B cell (primary cell): ENCODE results near the gene RALB. TPM values are rescaled to one million over a fixed set of nuclear protein-coding genes. Genes with fewer than 3 reads are reported as not detected.

Experiments
- ATAC-seq: fragments of 200-7000 bp; cut with Tn5 transposase; one replicate; pipeline ENCODE4 v1.10.0; 2021; ENCODE audit warnings: low read depth, mild to moderate bottlenecking, moderate number of reproducible peaks, moderate library complexity
- CTCF ChIA-PET: fragments of 350-600 bp; sonication (Branson Sonifier 250); formaldehyde crosslinking; loops from one replicate; lab custom pipeline; 2021; ENCODE audit warnings: antibody characterized with exemption, inconsistent platforms; lab: Charles Lee
- POLR2A ChIA-PET: fragments of 350-600 bp; sonication (Branson Sonifier 250); formaldehyde crosslinking; loops from one replicate; lab custom pipeline; 2021; ENCODE audit warnings: antibody characterized with exemption; lab: Charles Lee
- DNase-seq: peaks from one replicate; pipeline ENCODE4 v3.0.0; 2013
- H2AFZ ChIP-seq: 2 replicates; pipeline ENCODE4 v1.6.1; 2012; ENCODE audit warnings: mild to moderate bottlenecking, low read depth, low read length; ENCODE audit not compliant: insufficient read depth, poor library complexity, severe bottlenecking
- H3K27ac ChIP-seq, 2 donors: 1 replicate in 1 of 2; 2 replicates in 1 of 2; pipeline ENCODE4 v1.5.1; 2012 to 2013; ENCODE audit warnings: low read length in 2 of 2, mild to moderate bottlenecking in 2 of 2, moderate library complexity in 1 of 2
- H3K27me3 ChIP-seq, 4 experiments: fragments of 200-600 bp in 1 of 4; sonication (generic) in 1 of 4; replicated peaks in 1 of 4; 1 replicate in 2 of 4; 2 replicates in 2 of 4; pipeline versions ENCODE4 v1.6.1 to v1.7.0; 2013 to 2016; ENCODE audit warnings: low read length in 3 of 4, mild to moderate bottlenecking in 2 of 4, mixed read lengths in 1 of 4, moderate library complexity in 1 of 4; ENCODE audit not compliant: insufficient read depth in 4 of 4, control insufficient read depth in 3 of 4; ENCODE audit errors: control extremely low read depth in 1 of 4
- H3K36me3 ChIP-seq, 2 experiments: replicated peaks in 1 of 2; 1 replicate in 1 of 2; 2 replicates in 1 of 2; pipeline versions ENCODE4 v1.6.1 to v1.7.1; 2013; ENCODE audit warnings: low read length in 1 of 2; ENCODE audit not compliant: insufficient read depth in 2 of 2, control insufficient read depth in 1 of 2; ENCODE audit errors: control extremely low read depth in 1 of 2, extremely low read depth in 1 of 2
- H3K4me1 ChIP-seq, 2 donors: fragments of 200-600 bp in 1 of 2; sonication (generic) in 1 of 2; 1 replicate in 1 of 2; 2 replicates in 1 of 2; pipeline versions ENCODE4 v1.5.1 to v1.6.1; 2013 to 2017; ENCODE audit warnings: low read length in 2 of 2; ENCODE audit not compliant: control insufficient read depth in 2 of 2, insufficient read depth in 2 of 2
- H3K4me2 ChIP-seq: replicated peaks from 2 replicates; pipeline ENCODE3; 2012; ENCODE audit warnings: mild to moderate bottlenecking, low read depth, low read length; ENCODE audit not compliant: poor library complexity, severe bottlenecking
- H3K4me3 ChIP-seq, 5 experiments: fragments of 200-600 bp in 1 of 5; sonication (generic) in 1 of 5; 1 replicate in 3 of 5; 2 replicates in 2 of 5; pipeline versions ENCODE4 v1.5.1 to v1.7.0; 2011 to 2016; ENCODE audit warnings: low read length in 4 of 5, mild to moderate bottlenecking in 4 of 5, low read depth in 2 of 5, control low read depth in 1 of 5, moderate library complexity in 1 of 5; ENCODE audit not compliant: insufficient read depth in 1 of 5; ENCODE audit errors: control extremely low read depth in 1 of 5, extremely low read depth in 1 of 5
- H3K79me2 ChIP-seq: fragments of 200-600 bp; sonication (generic); one replicate; pipeline ENCODE4 v1.6.0; 2016; ENCODE audit warnings: low read length; ENCODE audit not compliant: control insufficient read depth, insufficient read depth
- H3K9ac ChIP-seq: fragments of 200-600 bp; sonication (generic); 2 replicates; pipeline ENCODE4 v1.6.1; 2017; ENCODE audit warnings: mild to moderate bottlenecking, low read length, moderate library complexity
- H3K9me3 ChIP-seq, 3 donors: one replicate each; pipeline versions ENCODE4 v1.6.1 to v1.7.1; 2013; ENCODE audit warnings: low read length in 2 of 3; ENCODE audit not compliant: control insufficient read depth in 2 of 3, insufficient read depth in 1 of 3; ENCODE audit errors: control extremely low read depth in 1 of 3
- H4K20me1 ChIP-seq: 2 replicates; pipeline ENCODE4 v1.6.0; 2012; ENCODE audit warnings: mild to moderate bottlenecking, low read length; ENCODE audit not compliant: insufficient read depth, control insufficient read depth, poor library complexity, severe bottlenecking
- H3K27ac Mint-ChIP-seq: one replicate; pipeline ENCODE4 v1.8.0; 2021; ENCODE audit warnings: mixed read lengths
- H3K27me3 Mint-ChIP-seq: one replicate; pipeline ENCODE4 v1.8.0; 2021; ENCODE audit warnings: mixed read lengths
- H3K4me1 Mint-ChIP-seq: one replicate; pipeline ENCODE4 v1.8.0; 2021; ENCODE audit warnings: mixed read lengths
- H3K4me3 Mint-ChIP-seq: one replicate; pipeline ENCODE4 v1.8.0; 2021; ENCODE audit warnings: mixed read lengths
- H3K9me3 Mint-ChIP-seq: one replicate; pipeline ENCODE4 v1.8.0; 2022; ENCODE audit warnings: mixed read lengths; ENCODE audit not compliant: insufficient read depth
- EZH2 ChIP-seq: IDR thresholded peaks from 2 replicates; pipeline ENCODE4 v1.6.1; 2012; ENCODE audit warnings: borderline replicate concordance, low read depth, mild to moderate bottlenecking, moderate library complexity, low read length; ENCODE audit not compliant: insufficient read depth, poor library complexity, severe bottlenecking
- WGBS: methylation state at CpG from one replicate; pipeline ENCODE4 v1.1.5; 2013; ENCODE audit warnings: missing lambda C conversion rate; ENCODE audit not compliant: insufficient coverage; 5-methylcytosine and 5-hydroxymethylcytosine counted together
- intact Hi-C: fragments of 100-400 bp; cut with micrococcal nuclease; formaldehyde crosslinking; loops from one replicate; pipeline ENCODE4 v1.10.0; 2022
- polyA plus RNA-seq: library from polyadenylated mRNA; depleted of rRNA; stranded (reverse); fragments of >200 nt; gene quantifications from 2 replicates; pipeline ENCODE4 v1.2.3, GENCODE V29; 2012
- total RNA-seq, 2 donors: library from RNA; stranded (reverse); fragments of 120-200 nt in 1 of 2; gene quantifications; 1 replicate in 1 of 2; 2 replicates in 1 of 2; pipeline versions ENCODE4 v1.2.3 to v1.2.4, GENCODE V29; 2013 to 2022
- TF ChIP-seq, protein P1 (sequence below): fragments of 200-600 bp; IDR thresholded peaks from one replicate; pipeline ENCODE4 v1.8.0; 2022; ENCODE audit warnings: antibody characterized with exemption, mild to moderate bottlenecking

RALB gene
- total and polyA plus RNA-seq, 2 donors (not counting 1 experiment from before 2014, with no cell fraction given): 19.3 to 35.9 TPM

- POLR2A ChIA-PET: no interaction called here
- WGBS: 66% methylated on average over 7 of the region's 10 CpGs
- H3K27me3 ChIP-seq: peaks cover 0 to 17% (median 2%) of the 10 kb centered on the region in 4 experiments
- H3K79me2 ChIP-seq: no peaks in the 10 kb centered on the region
- TF ChIP-seq EZH2: no peak
- TF ChIP-seq, protein P1, sequence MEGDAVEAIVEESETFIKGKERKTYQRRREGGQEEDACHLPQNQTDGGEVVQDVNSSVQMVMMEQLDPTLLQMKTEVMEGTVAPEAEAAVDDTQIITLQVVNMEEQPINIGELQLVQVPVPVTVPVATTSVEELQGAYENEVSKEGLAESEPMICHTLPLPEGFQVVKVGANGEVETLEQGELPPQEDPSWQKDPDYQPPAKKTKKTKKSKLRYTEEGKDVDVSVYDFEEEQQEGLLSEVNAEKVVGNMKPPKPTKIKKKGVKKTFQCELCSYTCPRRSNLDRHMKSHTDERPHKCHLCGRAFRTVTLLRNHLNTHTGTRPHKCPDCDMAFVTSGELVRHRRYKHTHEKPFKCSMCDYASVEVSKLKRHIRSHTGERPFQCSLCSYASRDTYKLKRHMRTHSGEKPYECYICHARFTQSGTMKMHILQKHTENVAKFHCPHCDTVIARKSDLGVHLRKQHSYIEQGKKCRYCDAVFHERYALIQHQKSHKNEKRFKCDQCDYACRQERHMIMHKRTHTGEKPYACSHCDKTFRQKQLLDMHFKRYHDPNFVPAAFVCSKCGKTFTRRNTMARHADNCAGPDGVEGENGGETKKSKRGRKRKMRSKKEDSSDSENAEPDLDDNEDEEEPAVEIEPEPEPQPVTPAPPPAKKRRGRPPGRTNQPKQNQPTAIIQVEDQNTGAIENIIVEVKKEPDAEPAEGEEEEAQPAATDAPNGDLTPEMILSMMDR: no peak
- intact Hi-C loops: no loop called here
- Mint-ChIP-seq H3K27me3 (peaks cover 29% of the 10 kb centered on the region), H3K4me1 (peaks cover 1% of the 10 kb centered on the region), H3K4me3 (no peak overlapping the region), H3K9me3 (no peaks in the 10 kb centered on the region), H3K27ac (no peak overlapping the region)
- peaks cover 0 to 4% (median 0%) of the 10 kb centered on the region in 3 donors for H3K9me3 ChIP-seq
- no peaks in the 10 kb centered on the region for H3K36me3 ChIP-seq
- no peak overlapping the region for H3K9ac ChIP-seq
- H3K27ac ChIP-seq: no peak overlapping the region
- CTCF ChIA-PET: interaction anchor here (1.1 to 1.7 kb wide), 2 partner anchors 9 to 11 kb away, joined by 4 to 6 read pairs; no protein-coding TSS in a partner anchor
- H3K4me3 ChIP-seq: no peak overlapping the region
- DNase-seq: no peak
- no peak overlapping the region for H3K4me2 ChIP-seq
- no peak overlapping the region for H2AFZ ChIP-seq
- ATAC-seq: no peak
- H4K20me1 ChIP-seq: no peaks in the 10 kb centered on the region
- H3K4me1 ChIP-seq: no peaks in the 10 kb centered on the region
These were observed 71.3 kb downstream of the RALB start for GRCh38 chr2:120323807-120324399.

DNA sequence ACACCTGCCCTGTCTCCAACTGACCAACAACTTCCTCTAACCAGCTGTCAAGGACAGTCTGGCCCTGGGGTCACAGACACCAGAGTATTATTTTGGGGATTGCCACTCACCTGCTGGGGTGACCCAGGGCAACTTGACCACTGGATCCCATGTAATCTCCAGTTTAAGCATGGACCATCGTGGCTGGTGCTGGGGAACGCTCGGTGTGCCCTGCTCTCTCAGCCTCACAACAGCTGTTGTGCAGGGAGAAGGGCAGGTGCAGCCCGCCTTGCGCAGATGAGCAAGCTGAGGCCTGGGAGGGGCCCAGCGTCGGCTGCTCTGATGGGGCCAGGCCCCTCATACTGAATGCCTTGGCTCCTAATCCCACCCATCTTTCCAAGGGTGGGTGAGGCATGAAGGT lies 72.3 kb downstream of the RALB start:
- ATAC-seq: no peak
- H4K20me1 ChIP-seq: no peaks in the 10 kb centered on the region

More for the DNA sequence above, 72.3 kb downstream of the RALB start:
- 98% methylated on average over 5 of the region's 7 CpGs for WGBS
- no peaks in the 10 kb centered on the region for H3K9me3 Mint-ChIP-seq
- Histone ChIP-seq H3K9me3 (peaks cover 0 to 4% (median 0%) of the 10 kb centered on the region in 3 donors), H3K36me3 (no peaks in the 10 kb centered on the region), H3K4me3 (no peak overlapping the region), H3K4me1 (no peaks in the 10 kb centered on the region), H3K27me3 (peaks cover 0 to 22% (median 2%) of the 10 kb centered on the region in 4 experiments), H3K27ac (no peak overlapping the region), H3K4me2 (no peak overlapping the region), H3K9ac (no peak overlapping the region), H2AFZ (no peak overlapping the region), H3K79me2 (no peaks in the 10 kb centered on the region)
- POLR2A ChIA-PET: interaction anchor here (0.7 kb wide), 1 partner anchor 148 kb away, joined by 5 read pairs; no protein-coding TSS in a partner anchor
- CTCF ChIA-PET: interaction anchor here (1.7 kb wide), 1 partner anchor 12 kb away, joined by 6 read pairs; no protein-coding TSS in a partner anchor
- peaks cover 33% of the 10 kb centered on the region for H3K27me3 Mint-ChIP-seq
- no peak overlapping the region for H3K27ac Mint-ChIP-seq
- TF ChIP-seq, protein P1: no peak
- TF ChIP-seq EZH2: no peak
- intact Hi-C loops: no loop called here
- H3K4me1 Mint-ChIP-seq: peaks cover 1% of the 10 kb centered on the region
- no peak overlapping the region for H3K4me3 Mint-ChIP-seq
- no peak for DNase-seq
